ENCODE measurements around the gene ECD. TPM values are rescaled to one million over a fixed set of nuclear protein-coding genes. Genes with fewer than 3 reads are reported as not detected.
A peak's percentile ranks its signal among the peaks of the same experiment; 100 is the strongest.

The ECD gene
- total RNA-seq, 5 donors from 2014 or later (not counting 1 experiment from before 2014, with no cell fraction given) = 26.3 to 46.8 (median 31.2) TPM

DNA sequence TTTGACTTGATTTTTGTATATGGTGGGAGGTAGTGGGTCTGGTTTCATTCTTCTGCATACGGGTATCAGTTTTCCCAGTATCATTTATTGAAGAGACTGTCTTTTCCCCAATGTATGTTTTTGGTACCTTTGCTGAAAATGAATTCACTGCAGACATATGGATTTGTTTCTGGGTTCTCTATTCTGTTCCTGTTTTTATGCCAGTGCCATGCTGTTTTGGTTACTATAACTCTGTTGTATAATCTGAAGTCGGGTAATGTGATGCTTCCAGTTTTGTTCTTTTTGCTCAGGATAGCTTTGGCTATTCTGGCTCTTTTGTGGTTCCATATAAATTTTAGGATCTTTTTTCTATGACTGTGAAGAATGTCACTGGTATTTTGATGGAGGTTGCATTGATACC lies 836 bp downstream of the ECD start:
- Mint-ChIP-seq H3K4me3 (peak overlapping the region; percentile 97 to 100 (median 100)), H3K9me3 (no peaks in the 10 kb centered on the region), H3K4me1 (peaks cover 51 to 57% (median 52%) of the 10 kb centered on the region in 3 donors), H3K36me3 (peaks cover 7% of the 10 kb centered on the region), H3K27me3 (no peaks in the 10 kb centered on the region), H3K27ac (peak overlapping the region; percentile 97 to 99)
- H3K4me3 ChIP-seq (ENCODE audit: control insufficient read depth in 1 of 2, extremely low read depth in 1 of 2, low read length in 1 of 2) = peak overlapping the region; percentile 87 to 98
- H3K27ac ChIP-seq (ENCODE audit: low read length) = peak overlapping the region; percentile 95
- DNase-seq (no peak), ATAC-seq (replicated peaks in 1 of 4) (no peak)
- CTCF ChIA-PET = interaction anchor here in 1 of 2 donors (1.1 kb wide), 1 partner anchor 72 kb away, joined by 4 read pairs; no protein-coding TSS in a partner anchor
- peaks cover 3 to 17% of the 10 kb centered on the region in 2 donors for H3K36me3 ChIP-seq (ENCODE audit: control insufficient read depth in 2 of 2, extremely low read depth in 1 of 2, insufficient read depth in 1 of 2, low read length in 1 of 2)
- WGBS (ENCODE audit: insufficient coverage) = no CpG with 5 or more reads among the region's 2 CpGs
- no peaks in the 10 kb centered on the region for H3K9me3 ChIP-seq
- peaks cover 23 to 29% of the 10 kb centered on the region in 2 experiments for H3K4me1 ChIP-seq (ENCODE audit: control insufficient read depth in 1 of 2, extremely low read depth in 1 of 2, insufficient read depth in 2 of 2, low read length in 2 of 2)
- H3K27me3 ChIP-seq (replicated peaks in 1 of 2; ENCODE audit: control insufficient read depth in 2 of 2, extremely low read depth in 1 of 2, insufficient read depth in 2 of 2, low read length in 1 of 2) = no peaks in the 10 kb centered on the region
- POLR2A ChIA-PET = no interaction called here

DNA sequence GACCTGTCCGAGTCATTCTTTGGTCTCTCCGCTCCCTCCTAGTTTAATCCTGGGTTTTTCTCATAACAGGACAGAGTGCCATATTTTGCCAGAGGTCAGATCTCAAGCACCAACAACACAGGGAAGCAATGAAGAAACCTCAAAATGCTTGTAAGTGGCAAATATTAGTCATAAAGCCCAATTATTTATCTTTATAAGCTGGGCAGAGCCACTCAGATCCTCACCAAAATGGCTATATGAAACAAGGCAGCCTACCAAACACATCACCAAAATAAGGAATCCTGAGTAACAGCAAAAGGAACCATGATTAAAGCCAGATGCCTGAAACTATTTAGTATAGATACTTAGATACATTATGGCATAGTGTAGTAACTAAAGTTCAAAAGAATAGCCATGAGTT lies 4.7 kb downstream of the ECD start:
- Histone ChIP-seq H3K9me3 (no peaks in the 10 kb centered on the region), H3K27me3 (replicated peaks in 1 of 2; ENCODE audit: control insufficient read depth in 2 of 2, extremely low read depth in 1 of 2, insufficient read depth in 2 of 2, low read length in 1 of 2) (no peaks in the 10 kb centered on the region), H3K4me1 (ENCODE audit: control insufficient read depth in 1 of 2, extremely low read depth in 1 of 2, insufficient read depth in 2 of 2, low read length in 2 of 2) (peaks cover 11 to 25% of the 10 kb centered on the region in 2 experiments), H3K4me3 (ENCODE audit: control insufficient read depth in 1 of 2, extremely low read depth in 1 of 2, low read length in 1 of 2) (no peak overlapping the region), H3K36me3 (ENCODE audit: control insufficient read depth in 2 of 2, extremely low read depth in 1 of 2, insufficient read depth in 1 of 2, low read length in 1 of 2) (peaks cover 3 to 26% of the 10 kb centered on the region in 2 donors), H3K27ac (ENCODE audit: low read length) (no peak overlapping the region)
- Mint-ChIP-seq H3K36me3 (peaks cover 24% of the 10 kb centered on the region), H3K9me3 (no peaks in the 10 kb centered on the region), H3K27me3 (no peaks in the 10 kb centered on the region), H3K4me3 (peak overlapping the region in 1 of 3 donors; percentile 29), H3K27ac (no peak overlapping the region), H3K4me1 (peaks cover 66 to 68% (median 67%) of the 10 kb centered on the region in 3 donors)
- ChIA-PET CTCF (no interaction called here), POLR2A (interaction anchor here (0.5 to 1.1 kb wide), 4 partner anchors 67 to 299 kb away, joined by 3 to 6 read pairs (median 4); no protein-coding TSS in a partner anchor)
- 100% methylated on average over 2 of the region's 2 CpGs for WGBS (ENCODE audit: insufficient coverage)
- ATAC-seq (replicated peaks in 1 of 4) (no peak), DNase-seq (no peak)

DNA sequence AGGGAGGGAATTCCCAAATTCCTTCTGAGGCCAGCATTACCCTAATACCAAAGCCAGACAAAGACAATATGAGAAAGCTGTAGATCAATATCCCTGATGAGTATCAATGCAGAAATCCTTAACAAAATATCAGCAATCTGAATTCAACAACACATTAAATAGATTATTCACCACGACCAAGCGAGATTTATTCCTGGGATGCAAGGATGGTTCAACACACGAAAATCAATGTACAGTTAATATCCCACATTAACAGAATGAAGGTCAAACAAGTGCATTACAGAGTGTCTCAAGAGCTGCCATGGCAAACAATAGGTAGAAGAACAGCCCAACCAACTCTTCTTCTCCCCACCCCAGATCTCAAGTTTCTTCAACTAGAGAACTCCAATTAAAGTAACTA lies 6.1 kb downstream of the ECD start:
- H3K4me1 Mint-ChIP-seq = peaks cover 53 to 55% (median 53%) of the 10 kb centered on the region in 3 donors
- CTCF ChIA-PET = interaction anchor here (0.5 to 1.5 kb wide), 2 partner anchors 9 to 1310 kb away, joined by 5 to 7 read pairs; no protein-coding TSS in a partner anchor
- no peak overlapping the region for H3K4me3 ChIP-seq (ENCODE audit: control insufficient read depth in 1 of 2, extremely low read depth in 1 of 2, low read length in 1 of 2)
- no peak for ATAC-seq (replicated peaks in 1 of 4)
- no peak overlapping the region for H3K27ac ChIP-seq (ENCODE audit: low read length)
- peak overlapping the region; percentile 5 to 15 for H3K27ac Mint-ChIP-seq
- POLR2A ChIA-PET = interaction anchor here in 1 of 2 donors (0.7 kb wide), 1 partner anchor 16 kb away, joined by 4 read pairs; no protein-coding TSS in a partner anchor
- no peaks in the 10 kb centered on the region for H3K27me3 ChIP-seq (replicated peaks in 1 of 2; ENCODE audit: control insufficient read depth in 2 of 2, extremely low read depth in 1 of 2, insufficient read depth in 2 of 2, low read length in 1 of 2)
- H3K4me3 Mint-ChIP-seq = peak overlapping the region in 1 of 3 donors; percentile 2
- H3K36me3 ChIP-seq (ENCODE audit: control insufficient read depth in 2 of 2, extremely low read depth in 1 of 2, insufficient read depth in 1 of 2, low read length in 1 of 2) = peaks cover 3 to 29% of the 10 kb centered on the region in 2 donors
- H3K9me3 ChIP-seq = no peaks in the 10 kb centered on the region
- WGBS (ENCODE audit: insufficient coverage) = 97% methylated on average over 3 of the region's 3 CpGs
- peaks cover 6 to 15% of the 10 kb centered on the region in 2 experiments for H3K4me1 ChIP-seq (ENCODE audit: control insufficient read depth in 1 of 2, extremely low read depth in 1 of 2, insufficient read depth in 2 of 2, low read length in 2 of 2)
- DNase-seq = no peak
- peaks cover 25% of the 10 kb centered on the region for H3K36me3 Mint-ChIP-seq
- H3K9me3 Mint-ChIP-seq = no peaks in the 10 kb centered on the region
- no peaks in the 10 kb centered on the region for H3K27me3 Mint-ChIP-seq

DNA sequence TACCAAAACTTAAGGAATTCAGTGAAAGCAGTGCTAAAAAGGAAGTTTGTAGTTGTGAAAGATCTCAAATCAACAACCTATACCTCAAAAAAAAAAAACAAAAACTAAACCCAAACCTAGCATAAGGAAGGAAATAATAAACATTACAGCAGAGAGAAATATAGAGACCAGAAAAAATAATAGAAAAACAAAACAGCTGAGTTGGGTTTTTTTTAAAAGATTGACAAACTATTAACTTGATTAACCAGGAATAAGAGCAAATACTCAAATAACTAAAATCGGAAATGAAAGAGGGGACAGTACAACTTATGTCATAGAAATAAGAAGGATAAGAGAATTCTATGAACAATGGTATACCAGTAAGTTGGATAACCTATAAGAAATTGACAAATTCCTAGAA lies 6.7 kb downstream of the ECD start:
- H3K36me3 ChIP-seq (ENCODE audit: control insufficient read depth in 2 of 2, extremely low read depth in 1 of 2, insufficient read depth in 1 of 2, low read length in 1 of 2) = peaks cover 3 to 35% of the 10 kb centered on the region in 2 donors
- H3K9me3 ChIP-seq = no peaks in the 10 kb centered on the region
- Mint-ChIP-seq H3K27ac (peak overlapping the region in 1 of 2 donors; percentile 17), H3K9me3 (no peaks in the 10 kb centered on the region), H3K4me3 (peak overlapping the region in 1 of 3 donors; percentile 1), H3K4me1 (peaks cover 47 to 49% (median 47%) of the 10 kb centered on the region in 3 donors), H3K36me3 (peaks cover 30% of the 10 kb centered on the region), H3K27me3 (no peaks in the 10 kb centered on the region)
- ChIA-PET POLR2A (no interaction called here), CTCF (interaction anchor here (1.1 to 3.7 kb wide), 3 partner anchors 9 to 65 kb away, joined by 3 to 48 read pairs (median 7); partner anchors contain the start of gene P4HA1 (in 1 of the 2))
- H3K27ac ChIP-seq (ENCODE audit: low read length) = no peak overlapping the region
- no peak for ATAC-seq (replicated peaks in 1 of 4)
- DNase-seq = no peak
- peaks cover 6 to 10% of the 10 kb centered on the region in 2 experiments for H3K4me1 ChIP-seq (ENCODE audit: control insufficient read depth in 1 of 2, extremely low read depth in 1 of 2, insufficient read depth in 2 of 2, low read length in 2 of 2)
- H3K27me3 ChIP-seq (replicated peaks in 1 of 2; ENCODE audit: control insufficient read depth in 2 of 2, extremely low read depth in 1 of 2, insufficient read depth in 2 of 2, low read length in 1 of 2) = no peaks in the 10 kb centered on the region
- WGBS (ENCODE audit: insufficient coverage) = no CpG with 5 or more reads among the region's 1 CpG
- H3K4me3 ChIP-seq (ENCODE audit: control insufficient read depth in 1 of 2, extremely low read depth in 1 of 2, low read length in 1 of 2) = no peak overlapping the region

- DNase-seq (peak in 34 of 35 experiments; percentile 6 to 77 (median 44)), ATAC-seq (replicated peaks in 1 of 4) (peak in 3 of 4 experiments; percentile 16 to 70 (median 58))
- Histone ChIP-seq H3K4me3 (ENCODE audit: control insufficient read depth in 1 of 2, extremely low read depth in 1 of 2, low read length in 1 of 2) (no peak overlapping the region), H3K9me3 (no peaks in the 10 kb centered on the region), H3K27me3 (replicated peaks in 1 of 2; ENCODE audit: control insufficient read depth in 2 of 2, extremely low read depth in 1 of 2, insufficient read depth in 2 of 2, low read length in 1 of 2) (no peaks in the 10 kb centered on the region), H3K36me3 (ENCODE audit: control insufficient read depth in 2 of 2, extremely low read depth in 1 of 2, insufficient read depth in 1 of 2, low read length in 1 of 2) (peaks cover 4 to 45% of the 10 kb centered on the region in 2 donors), H3K27ac (ENCODE audit: low read length) (no peak overlapping the region), H3K4me1 (ENCODE audit: control insufficient read depth in 1 of 2, extremely low read depth in 1 of 2, insufficient read depth in 2 of 2, low read length in 2 of 2) (peaks cover 6 to 7% of the 10 kb centered on the region in 2 experiments)
- POLR2A ChIA-PET = interaction anchor here in 1 of 2 donors (0.8 kb wide), 1 partner anchor 13 kb away, joined by 3 read pairs; no protein-coding TSS in a partner anchor
- H3K4me3 Mint-ChIP-seq = no peak overlapping the region
- CTCF ChIA-PET = interaction anchor here (0.5 to 3.7 kb wide), 14 partner anchors 9 to 1981 kb away, joined by 3 to 48 read pairs (median 4); partner anchors contain the start of genes P4HA1 (in 2 of the 2), CFAP70 (in 1 of the 2) and NUDT13 (in 1 of the 2)
- H3K4me1 Mint-ChIP-seq = peaks cover 37 to 38% (median 37%) of the 10 kb centered on the region in 3 donors
- H3K27me3 Mint-ChIP-seq = no peaks in the 10 kb centered on the region
- WGBS (ENCODE audit: insufficient coverage) = no CpG with 5 or more reads among the region's 5 CpGs
- H3K9me3 Mint-ChIP-seq = no peaks in the 10 kb centered on the region
- H3K27ac Mint-ChIP-seq = no peak overlapping the region
- peaks cover 33% of the 10 kb centered on the region for H3K36me3 Mint-ChIP-seq
Observed at GRCh38 chr10:73159038-73159648, 8.7 kb downstream of the ECD start.

DNA sequence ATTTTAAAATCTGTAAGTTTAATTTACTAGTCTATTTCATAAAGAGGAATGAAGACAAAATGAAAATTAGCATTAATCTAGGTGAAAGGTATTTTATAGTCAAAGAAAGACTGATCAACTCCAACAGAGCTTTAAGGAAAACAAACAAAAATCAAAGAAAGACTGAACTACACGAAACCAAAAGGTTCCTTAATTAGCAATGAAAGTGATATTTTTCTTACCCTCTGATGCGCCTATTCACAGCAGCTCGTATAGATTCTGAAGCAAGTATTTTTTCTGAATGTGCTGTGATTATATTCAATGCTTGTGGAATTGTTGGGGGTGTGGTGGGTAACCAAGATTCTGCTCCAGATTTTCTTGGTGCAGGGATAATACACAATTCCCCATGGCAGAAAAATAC lies 11.8 kb downstream of the ECD start:
- ATAC-seq (replicated peaks in 1 of 4) (no peak), DNase-seq (no peak)
- Histone ChIP-seq H3K4me1 (ENCODE audit: control insufficient read depth in 1 of 2, extremely low read depth in 1 of 2, insufficient read depth in 2 of 2, low read length in 2 of 2) (no peaks in the 10 kb centered on the region), H3K4me3 (ENCODE audit: control insufficient read depth in 1 of 2, extremely low read depth in 1 of 2, low read length in 1 of 2) (no peak overlapping the region), H3K27me3 (replicated peaks in 1 of 2; ENCODE audit: control insufficient read depth in 2 of 2, extremely low read depth in 1 of 2, insufficient read depth in 2 of 2, low read length in 1 of 2) (no peaks in the 10 kb centered on the region), H3K9me3 (no peaks in the 10 kb centered on the region), H3K27ac (ENCODE audit: low read length) (no peak overlapping the region), H3K36me3 (ENCODE audit: control insufficient read depth in 2 of 2, extremely low read depth in 1 of 2, insufficient read depth in 1 of 2, low read length in 1 of 2) (peaks cover 2 to 46% of the 10 kb centered on the region in 2 donors)
- H3K36me3 Mint-ChIP-seq = peaks cover 40% of the 10 kb centered on the region
- ChIA-PET CTCF (interaction anchor here in 1 of 2 donors (0.6 to 1.4 kb wide), 3 partner anchors 10 to 144 kb away, joined by 4 to 8 read pairs (median 5); partner anchors contain the start of gene P4HA1), POLR2A (interaction anchor here (0.5 to 0.7 kb wide), 3 partner anchors 15 to 787 kb away, joined by 3 to 8 read pairs (median 4); no protein-coding TSS in a partner anchor)
- no peaks in the 10 kb centered on the region for H3K9me3 Mint-ChIP-seq
- no CpG with 5 or more reads among the region's 3 CpGs for WGBS (ENCODE audit: insufficient coverage)
- no peak overlapping the region for H3K27ac Mint-ChIP-seq
- H3K4me1 Mint-ChIP-seq = peaks cover 8 to 11% (median 11%) of the 10 kb centered on the region in 3 donors
- no peaks in the 10 kb centered on the region for H3K27me3 Mint-ChIP-seq
- no peak overlapping the region for H3K4me3 Mint-ChIP-seq
